Measurements from ENCODE around the gene HEXD.

HEXD gene

DNA sequence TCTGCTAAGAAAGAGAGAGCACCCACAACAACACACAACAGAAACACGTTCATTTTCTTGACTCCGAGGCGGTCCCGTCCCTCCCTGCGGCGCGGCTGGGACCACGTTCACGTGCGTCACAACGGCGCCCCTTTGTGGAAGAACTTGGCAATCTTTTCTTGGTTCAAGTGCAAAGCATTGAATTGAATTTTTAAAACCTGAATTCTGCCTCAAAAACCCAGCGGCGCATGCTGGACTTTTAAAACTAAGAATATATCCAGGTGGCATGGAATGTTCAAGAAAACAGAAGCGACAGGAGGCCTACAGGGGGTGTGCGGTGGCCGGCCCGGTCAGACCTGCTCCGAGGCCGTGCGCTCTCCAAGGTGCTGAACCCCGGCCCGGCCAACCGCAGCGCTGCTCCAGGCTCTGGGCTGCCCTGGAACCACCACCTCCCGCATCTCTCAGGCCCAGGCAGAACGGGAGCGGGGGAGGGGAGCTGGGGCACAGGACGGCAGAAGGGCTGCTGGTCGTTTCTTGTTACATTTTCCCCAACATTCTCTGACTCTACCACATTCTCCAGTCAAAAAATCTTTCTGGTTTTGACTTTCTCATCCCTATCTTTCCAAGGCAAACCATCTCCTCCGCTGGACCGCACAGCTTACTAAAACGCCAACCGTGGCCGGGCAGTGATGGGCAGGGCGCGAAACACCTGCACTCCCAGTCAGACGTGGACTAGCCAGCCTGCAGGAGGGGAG, 3.4 kb upstream of the HEXD start (continued):
- TF ChIP-seq, protein P1, sequence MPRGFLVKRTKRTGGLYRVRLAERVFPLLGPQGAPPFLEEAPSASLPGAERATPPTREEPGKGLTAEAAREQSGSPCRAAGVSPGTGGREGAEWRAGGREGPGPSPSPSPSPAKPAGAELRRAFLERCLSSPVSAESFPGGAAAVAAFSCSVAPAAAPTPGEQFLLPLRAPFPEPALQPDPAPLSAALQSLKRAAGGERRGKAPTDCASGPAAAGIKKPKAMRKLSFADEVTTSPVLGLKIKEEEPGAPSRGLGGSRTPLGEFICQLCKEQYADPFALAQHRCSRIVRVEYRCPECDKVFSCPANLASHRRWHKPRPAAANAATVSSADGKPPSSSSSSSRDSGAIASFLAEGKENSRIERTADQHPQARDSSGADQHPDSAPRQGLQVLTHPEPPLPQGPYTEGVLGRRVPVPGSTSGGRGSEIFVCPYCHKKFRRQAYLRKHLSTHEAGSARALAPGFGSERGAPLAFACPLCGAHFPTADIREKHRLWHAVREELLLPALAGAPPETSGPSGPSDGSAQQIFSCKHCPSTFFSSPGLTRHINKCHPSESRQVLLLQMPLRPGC (tag by site-specific recombination; IDR thresholded peaks at IDR 0.05) = no peak
- TF ChIP-seq, protein P2, sequence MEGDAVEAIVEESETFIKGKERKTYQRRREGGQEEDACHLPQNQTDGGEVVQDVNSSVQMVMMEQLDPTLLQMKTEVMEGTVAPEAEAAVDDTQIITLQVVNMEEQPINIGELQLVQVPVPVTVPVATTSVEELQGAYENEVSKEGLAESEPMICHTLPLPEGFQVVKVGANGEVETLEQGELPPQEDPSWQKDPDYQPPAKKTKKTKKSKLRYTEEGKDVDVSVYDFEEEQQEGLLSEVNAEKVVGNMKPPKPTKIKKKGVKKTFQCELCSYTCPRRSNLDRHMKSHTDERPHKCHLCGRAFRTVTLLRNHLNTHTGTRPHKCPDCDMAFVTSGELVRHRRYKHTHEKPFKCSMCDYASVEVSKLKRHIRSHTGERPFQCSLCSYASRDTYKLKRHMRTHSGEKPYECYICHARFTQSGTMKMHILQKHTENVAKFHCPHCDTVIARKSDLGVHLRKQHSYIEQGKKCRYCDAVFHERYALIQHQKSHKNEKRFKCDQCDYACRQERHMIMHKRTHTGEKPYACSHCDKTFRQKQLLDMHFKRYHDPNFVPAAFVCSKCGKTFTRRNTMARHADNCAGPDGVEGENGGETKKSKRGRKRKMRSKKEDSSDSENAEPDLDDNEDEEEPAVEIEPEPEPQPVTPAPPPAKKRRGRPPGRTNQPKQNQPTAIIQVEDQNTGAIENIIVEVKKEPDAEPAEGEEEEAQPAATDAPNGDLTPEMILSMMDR (tag by site-specific recombination; IDR thresholded peaks at IDR 0.05) = peak; percentile 73
- peak; percentile 77; the same call in 1 of the 2 replicates for TF ChIP-seq HOXC10 (CRISPR knock-in tag; IDR thresholded peaks at IDR 0.05)
- TF ChIP-seq ZNF394 (tag by site-specific recombination; IDR thresholded peaks at IDR 0.05; ENCODE audit: borderline replicate concordance) = peak; percentile 40; the same call in 1 of the 2 replicates
- TF ChIP-seq KLF1 (tag by site-specific recombination; IDR thresholded peaks at IDR 0.05) = no peak
- TF ChIP-seq ZNF560 (tag by site-specific recombination; IDR thresholded peaks at IDR 0.05; ENCODE audit: borderline replicate concordance) = no peak
- no peak for TF ChIP-seq ZNF366 (tag by site-specific recombination; conservative IDR thresholded peaks at IDR 0.05)
- peak; percentile 59; the same call in 1 of the 2 replicates for TF ChIP-seq KLF8 (tag by site-specific recombination; IDR thresholded peaks at IDR 0.05)
- peak; percentile 33; the same call in 1 of the 2 replicates for TF ChIP-seq ZNF335 (tag by site-specific recombination; conservative IDR thresholded peaks at IDR 0.05)
- TF ChIP-seq ZNF654 (tag by site-specific recombination; IDR thresholded peaks at IDR 0.05; ENCODE audit: low read depth) = peak; percentile 93
- TF ChIP-seq BCL11A (tag by site-specific recombination; IDR thresholded peaks at IDR 0.05; ENCODE audit: low read depth) = peak; percentile 62; the same call in 1 of the 2 replicates
- TF ChIP-seq ZNF24 (tag by site-specific recombination; IDR thresholded peaks at IDR 0.05) = no peak
- no peak for TF ChIP-seq ZNF248 (tag by site-specific recombination; IDR thresholded peaks at IDR 0.05)
- TF ChIP-seq, protein P3, sequence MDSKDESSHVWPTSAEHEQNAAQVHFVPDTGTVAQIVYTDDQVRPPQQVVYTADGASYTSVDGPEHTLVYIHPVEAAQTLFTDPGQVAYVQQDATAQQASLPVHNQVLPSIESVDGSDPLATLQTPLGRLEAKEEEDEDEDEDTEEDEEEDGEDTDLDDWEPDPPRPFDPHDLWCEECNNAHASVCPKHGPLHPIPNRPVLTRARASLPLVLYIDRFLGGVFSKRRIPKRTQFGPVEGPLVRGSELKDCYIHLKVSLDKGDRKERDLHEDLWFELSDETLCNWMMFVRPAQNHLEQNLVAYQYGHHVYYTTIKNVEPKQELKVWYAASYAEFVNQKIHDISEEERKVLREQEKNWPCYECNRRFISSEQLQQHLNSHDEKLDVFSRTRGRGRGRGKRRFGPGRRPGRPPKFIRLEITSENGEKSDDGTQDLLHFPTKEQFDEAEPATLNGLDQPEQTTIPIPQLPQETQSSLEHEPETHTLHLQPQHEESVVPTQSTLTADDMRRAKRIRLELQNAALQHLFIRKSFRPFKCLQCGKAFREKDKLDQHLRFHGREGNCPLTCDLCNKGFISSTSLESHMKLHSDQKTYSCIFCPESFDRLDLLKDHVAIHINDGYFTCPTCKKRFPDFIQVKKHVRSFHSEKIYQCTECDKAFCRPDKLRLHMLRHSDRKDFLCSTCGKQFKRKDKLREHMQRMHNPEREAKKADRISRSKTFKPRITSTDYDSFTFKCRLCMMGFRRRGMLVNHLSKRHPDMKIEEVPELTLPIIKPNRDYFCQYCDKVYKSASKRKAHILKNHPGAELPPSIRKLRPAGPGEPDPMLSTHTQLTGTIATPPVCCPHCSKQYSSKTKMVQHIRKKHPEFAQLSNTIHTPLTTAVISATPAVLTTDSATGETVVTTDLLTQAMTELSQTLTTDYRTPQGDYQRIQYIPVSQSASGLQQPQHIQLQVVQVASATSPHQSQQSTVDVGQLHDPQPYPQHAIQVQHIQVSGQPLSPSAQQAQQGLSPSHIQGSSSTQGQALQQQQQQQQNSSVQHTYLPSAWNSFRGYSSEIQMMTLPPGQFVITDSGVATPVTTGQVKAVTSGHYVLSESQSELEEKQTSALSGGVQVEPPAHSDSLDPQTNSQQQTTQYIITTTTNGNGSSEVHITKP (tag by site-specific recombination; IDR thresholded peaks at IDR 0.05) = no peak
- TF ChIP-seq ZNF530 (tag by site-specific recombination; IDR thresholded peaks at IDR 0.05; ENCODE audit: low read depth) = no peak
- 0 out of 2 replicates have a peak, but pooled peaks have one; percentile 61 for TF ChIP-seq ZNF324 (tag by site-specific recombination; IDR thresholded peaks at IDR 0.05)
- TF ChIP-seq, protein P4, sequence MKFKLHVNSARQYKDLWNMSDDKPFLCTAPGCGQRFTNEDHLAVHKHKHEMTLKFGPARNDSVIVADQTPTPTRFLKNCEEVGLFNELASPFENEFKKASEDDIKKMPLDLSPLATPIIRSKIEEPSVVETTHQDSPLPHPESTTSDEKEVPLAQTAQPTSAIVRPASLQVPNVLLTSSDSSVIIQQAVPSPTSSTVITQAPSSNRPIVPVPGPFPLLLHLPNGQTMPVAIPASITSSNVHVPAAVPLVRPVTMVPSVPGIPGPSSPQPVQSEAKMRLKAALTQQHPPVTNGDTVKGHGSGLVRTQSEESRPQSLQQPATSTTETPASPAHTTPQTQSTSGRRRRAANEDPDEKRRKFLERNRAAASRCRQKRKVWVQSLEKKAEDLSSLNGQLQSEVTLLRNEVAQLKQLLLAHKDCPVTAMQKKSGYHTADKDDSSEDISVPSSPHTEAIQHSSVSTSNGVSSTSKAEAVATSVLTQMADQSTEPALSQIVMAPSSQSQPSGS (tag by site-specific recombination; IDR thresholded peaks at IDR 0.05; ENCODE audit: low read depth) = no peak

DNA sequence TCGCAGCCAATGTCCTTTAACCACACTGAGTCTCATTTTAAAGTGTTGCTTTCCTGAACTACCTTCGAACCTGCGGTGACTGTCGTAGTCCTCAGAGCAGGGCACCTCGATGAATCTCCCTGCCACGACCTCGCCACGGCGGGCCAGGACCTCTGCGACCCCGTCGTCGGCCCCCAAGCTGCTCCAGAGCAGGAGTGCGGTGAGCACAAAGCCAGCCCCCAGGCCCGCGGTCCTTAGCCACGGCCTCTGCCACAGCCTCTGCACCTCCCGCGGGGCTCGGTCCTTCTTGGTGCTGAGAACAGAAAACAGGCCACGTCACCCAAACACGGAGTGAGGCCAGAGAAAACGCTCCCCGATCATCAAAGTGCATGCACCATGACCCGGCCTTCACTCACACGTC, 2.8 kb upstream of the HEXD start:
- ChIA-PET POLR2A (no interaction called here), CTCF (interaction anchor here (0.5 to 1.1 kb wide), 6 partner anchors 8 to 385 kb away, joined by 3 to 11 read pairs (median 4); no protein-coding TSS in a partner anchor)
- H3K4me1 ChIP-seq (ENCODE audit: control insufficient read depth, insufficient read depth, low read length) = peaks cover 12% of the 10 kb centered on the region
- no peak overlapping the region for H3K27ac ChIP-seq (ENCODE audit: extremely low read depth, low read depth, low read length)
- H3K9me3 ChIP-seq (ENCODE audit: control insufficient read depth, insufficient read depth, low read depth, low read length) = no peaks in the 10 kb centered on the region
- peaks cover 9 to 18% of the 10 kb centered on the region in 2 experiments for H3K36me3 ChIP-seq (ENCODE audit: control insufficient read depth in 2 of 2, insufficient read depth in 1 of 2, low read length in 2 of 2)
- no peak overlapping the region for H3K4me3 ChIP-seq (ENCODE audit: low read depth, low read length)
- TF ChIP-seq, protein P5, sequence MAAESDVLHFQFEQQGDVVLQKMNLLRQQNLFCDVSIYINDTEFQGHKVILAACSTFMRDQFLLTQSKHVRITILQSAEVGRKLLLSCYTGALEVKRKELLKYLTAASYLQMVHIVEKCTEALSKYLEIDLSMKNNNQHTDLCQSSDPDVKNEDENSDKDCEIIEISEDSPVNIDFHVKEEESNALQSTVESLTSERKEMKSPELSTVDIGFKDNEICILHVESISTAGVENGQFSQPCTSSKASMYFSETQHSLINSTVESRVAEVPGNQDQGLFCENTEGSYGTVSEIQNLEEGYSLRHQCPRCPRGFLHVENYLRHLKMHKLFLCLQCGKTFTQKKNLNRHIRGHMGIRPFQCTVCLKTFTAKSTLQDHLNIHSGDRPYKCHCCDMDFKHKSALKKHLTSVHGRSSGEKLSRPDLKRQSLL (tag by site-specific recombination; IDR thresholded peaks at IDR 0.05) = no peak
